K562 (cell line): ENCODE data around the gene ING2. TPM values are rescaled to one million over a fixed set of nuclear protein-coding genes. Genes with fewer than 3 reads are reported as not detected.

Source experiments
- ILF3 ChIP-seq: fragments of 450-650 bp; IDR thresholded peaks from 2 replicates; pipeline ENCODE4 v1.6.1; 2018; ENCODE audit warnings: antibody characterized with exemption, mild to moderate bottlenecking, moderate library complexity, borderline replicate concordance
- KDM1A ChIP-seq, 2 experiments: fragments of 450-650 bp; IDR thresholded peaks; 2 replicates each; pipeline ENCODE4 v1.6.1; 2016; ENCODE audit warnings: mild to moderate bottlenecking in 2 of 2
- KLF16 ChIP-seq: IDR thresholded peaks from 2 replicates; pipeline ENCODE4 v1.6.1; 2016; ENCODE audit warnings: antibody characterized with exemption
- MAFF ChIP-seq: IDR thresholded peaks from 2 replicates; pipeline ENCODE4 v1.6.1; 2012; ENCODE audit warnings: low read length, improper control_type of control experiment
- MXI1 ChIP-seq: IDR thresholded peaks from 2 replicates; pipeline ENCODE4 v1.6.1; 2011; ENCODE audit warnings: low read depth, mild to moderate bottlenecking, improper control_type of control experiment, low read length
- NFYB ChIP-seq: IDR thresholded peaks from 2 replicates; pipeline ENCODE4 v1.6.1; 2011; ENCODE audit warnings: mild to moderate bottlenecking, moderate library complexity; ENCODE audit not compliant: insufficient read length; ENCODE audit errors: extremely low read depth
- NR3C1 ChIP-seq: sonication (generic); formaldehyde crosslinking; IDR thresholded peaks from 2 replicates; pipeline ENCODE4 v1.8.1; 2022; ENCODE audit warnings: missing genetic modification reagents
- PATZ1 ChIP-seq: fragments of 250-450 bp; sonication (Bioruptor Pico); IDR thresholded peaks from 2 replicates; pipeline ENCODE4 v1.5.0; 2020; ENCODE audit warnings: mild to moderate bottlenecking, borderline replicate concordance
- POLR2AphosphoS5 ChIP-seq: IDR thresholded peaks from 2 replicates; pipeline ENCODE4 v1.6.1; 2011; ENCODE audit warnings: mild to moderate bottlenecking, low read depth, low read length, moderate library complexity; ENCODE audit not compliant: control insufficient read depth, insufficient read depth
- PTTG1 ChIP-seq: fragments of 450-650 bp; IDR thresholded peaks from 2 replicates; pipeline ENCODE4 v1.6.1; 2016; ENCODE audit warnings: low read depth, mild to moderate bottlenecking, missing genetic modification characterization, missing compliant biosample characterization
- USF2 ChIP-seq: sonication (generic); formaldehyde crosslinking; IDR thresholded peaks from 2 replicates; pipeline ENCODE4 v1.5.0; 2020; ENCODE audit warnings: missing genetic modification reagents
- ZBTB7A ChIP-seq: IDR thresholded peaks from 2 replicates; pipeline ENCODE4 v1.6.1; 2011; ENCODE audit warnings: low read depth, mild to moderate bottlenecking, low read length, moderate library complexity, borderline replicate concordance; ENCODE audit not compliant: control insufficient read depth
- ZNF12 ChIP-seq: sonication (generic); formaldehyde crosslinking; IDR thresholded peaks from 2 replicates; pipeline ENCODE4 v1.4.0; 2020; ENCODE audit warnings: mild to moderate bottlenecking, missing genetic modification reagents
- ZNF395 ChIP-seq: fragments of 200-800 bp; sonication (Bioruptor generic); IDR thresholded peaks from 2 replicates; pipeline ENCODE4 v1.6.1; 2017; ENCODE audit warnings: missing genetic modification characterization, missing compliant biosample characterization
- ZNF586 ChIP-seq: fragments of 450-650 bp; formaldehyde crosslinking; conservative IDR thresholded peaks from 2 replicates; pipeline ENCODE4 v1.4.0; 2020; ENCODE audit warnings: mild to moderate bottlenecking, moderate library complexity
- ZNF740 ChIP-seq, 3 experiments: fragments of 200-800 bp in 1 of 3; sonication (Bioruptor generic) in 1 of 3; sonication (generic) in 1 of 3; formaldehyde crosslinking in 1 of 3; IDR thresholded peaks; 2 replicates each; pipeline versions ENCODE4 v1.6.1 to v1.8.0; 2016 to 2022; ENCODE audit warnings: mild to moderate bottlenecking in 2 of 3, missing compliant biosample characterization in 2 of 3, missing genetic modification characterization in 2 of 3, missing genetic modification reagents in 1 of 3
- ZNF76 ChIP-seq: fragments of 250-450 bp; sonication (Bioruptor Pico); IDR thresholded peaks from 2 replicates; pipeline ENCODE4 v1.4.0; 2020; ENCODE audit warnings: mild to moderate bottlenecking, moderate library complexity, borderline replicate concordance
- ZNF764 ChIP-seq: fragments of 250-450 bp; sonication (Bioruptor Pico); IDR thresholded peaks from 2 replicates; pipeline ENCODE4 v1.4.0; 2020; ENCODE audit warnings: low read depth, mild to moderate bottlenecking, moderate library complexity
- ZSCAN32 ChIP-seq: fragments of 450-650 bp; formaldehyde crosslinking; IDR thresholded peaks from 2 replicates; pipeline ENCODE4 v1.4.0; 2020; ENCODE audit warnings: mild to moderate bottlenecking, moderate library complexity
- polyA plus RNA-seq, 8 experiments: library from polyadenylated mRNA; depleted of rRNA in 4 of 8; stranded (reverse) in 5 of 8; unstranded in 3 of 8; fragments of >200 nt; fragmentation: Nextera tagmentation in 2 of 8; fragmentation: Illumina TruSeq in 1 of 8; extraction: Ambion mirVana in 2 of 8; extraction: Trizol in 1 of 8; gene quantifications; 2 replicates each; pipeline versions ENCODE4 v1.2.1 to v1.2.3, GENCODE V29; 2011 to 2014; ENCODE audit warnings: inconsistent platforms in 1 of 8, missing spikeins in 1 of 8
- total RNA-seq, 7 experiments: library from RNA; depleted of rRNA in 6 of 7; stranded (reverse); fragments of >200 nt in 6 of 7; fragmentation: Illumina TruSeq in 2 of 7; extraction: Trizol in 2 of 7; gene quantifications; 2 replicates each; pipeline versions ENCODE4 v1.2.1 to v1.2.3, GENCODE V29; 2011 to 2021; ENCODE audit warnings: low replicate concordance in 1 of 7

The ING2 gene
- total and polyA plus RNA-seq, 9 of the 15 experiments (the other 6 are each of a cell fraction or from before 2014, with no cell fraction given) = 2.9 to 21.4 (median 12.4) TPM

GRCh38 chr4:183504064-183504929, 561 bp upstream of the ING2 start (continued):
- TF ChIP-seq PATZ1 (CRISPR knock-in tag) = no peak
- TF ChIP-seq MXI1 = no peak
- TF ChIP-seq NR3C1 = peak; percentile 49; the same call in 1 of the 2 replicates
- no peak; the same call in 1 of the 2 replicates for TF ChIP-seq ZNF740 (CRISPR knock-in tag; IDR thresholded peaks at IDR 0.05)
- TF ChIP-seq ZNF740 (tag; IDR thresholded peaks at IDR 0.05) = no peak; a peak in 1 of 4 replicates
- no peak for TF ChIP-seq MAFF
- no peak for TF ChIP-seq ZNF12
- TF ChIP-seq ZNF76 (CRISPR knock-in tag) = no peak
- TF ChIP-seq USF2 (CRISPR knock-in tag) = no peak
- peak; percentile 32; the same call in 1 of the 2 replicates for TF ChIP-seq POLR2AphosphoS5
- peak; percentile 40 for TF ChIP-seq NFYB
- no peak for TF ChIP-seq ZSCAN32 (CRISPR knock-in tag)
- TF ChIP-seq ZNF764 = no peak
- no peak for TF ChIP-seq PTTG1 (tag)
- TF ChIP-seq ZNF395 (CRISPR knock-in tag) = 0 out of 2 replicates have a peak, but pooled peaks have one; percentile 37
- TF ChIP-seq ZNF586 = no peak
- no peak; the same call in 1 of the 2 replicates for TF ChIP-seq KLF16
- peak; percentile 78 for TF ChIP-seq ZBTB7A
- TF ChIP-seq KDM1A (IDR thresholded peaks at IDR 0.05) = peak in 1 of 2 experiments; percentile 61; a peak in 1 of 4 replicates
- TF ChIP-seq ILF3 = 0 out of 2 replicates have a peak, but pooled peaks have one; percentile 45
